Prostate gland (tissue), 2 donors: ENCODE results near the gene FAM110A. TPM values are rescaled to one million over a fixed set of nuclear protein-coding genes. Genes with fewer than 3 reads are reported as not detected.

Experiments used
- DNase-seq: peaks from one replicate; pipeline ENCODE4 v3.0.0-alpha.2; 2019; ENCODE audit warnings: low spot score
- H3K27ac ChIP-seq, 2 donors: fragments of 200-600 bp; sonication (generic); 2 replicates each; pipeline ENCODE4 v1.5.1; 2017 to 2019
- H3K27me3 ChIP-seq: fragments of 200-600 bp; sonication (generic); replicated peaks from 2 replicates; pipeline ENCODE4 v1.5.1; 2019; ENCODE audit not compliant: insufficient read depth
- H3K36me3 ChIP-seq, 2 donors: fragments of 200-600 bp; sonication (generic); 1 replicate in 1 of 2; 2 replicates in 1 of 2; pipeline versions ENCODE4 v1.5.1 to v1.8.1; 2017 to 2019
- H3K4me1 ChIP-seq: fragments of 200-600 bp; sonication (generic); replicated peaks from 2 replicates; pipeline ENCODE4 v1.5.1; 2019
- H3K4me3 ChIP-seq, 2 donors: fragments of 200-600 bp; sonication (generic); 2 replicates each; pipeline ENCODE4 v1.5.1; 2017 to 2019
- H3K9me3 ChIP-seq: fragments of 200-600 bp; sonication (generic); 2 replicates; pipeline ENCODE4 v1.5.1; 2017
- CTCF ChIP-seq, 4 experiments: fragments of 200-600 bp in 2 of 4; fragments of 450-650 bp in 2 of 4; sonication (generic) in 2 of 4; IDR thresholded peaks; 1 replicate in 3 of 4; 2 replicates in 1 of 4; pipeline ENCODE4 v1.5.1; 2016 to 2019; ENCODE audit warnings: antibody characterized with exemption in 4 of 4, mild to moderate bottlenecking in 2 of 4, moderate library complexity in 2 of 4
- POLR2A ChIP-seq: fragments of 450-650 bp; IDR thresholded peaks from one replicate; pipeline ENCODE4 v1.6.1; 2016; ENCODE audit warnings: antibody characterized with exemption, mild to moderate bottlenecking
- POLR2AphosphoS5 ChIP-seq: sonication (generic); formaldehyde crosslinking; IDR thresholded peaks from one replicate; pipeline ENCODE4 v1.6.1; 2017; ENCODE audit warnings: antibody characterized with exemption
- WGBS: methylation state at CpG from one replicate; pipeline ENCODE4 v1.1.5; 2018; 5-methylcytosine and 5-hydroxymethylcytosine counted together
- intact Hi-C: fragments of 100-400 bp; cut with DNase I; formaldehyde crosslinking; loops from one replicate; pipeline ENCODE4 v1.14.2; 2022
- total RNA-seq, 2 donors: library from RNA; depleted of rRNA; stranded (reverse); fragments of >200 nt; gene quantifications; one replicate each; pipeline ENCODE4 v1.1.0, GENCODE V29; 2016

FAM110A gene
- total RNA-seq, 2 donors from 2014 or later, result 15.5 to 33.0 TPM

- WGBS, result 65% methylated on average over 6 of the region's 6 CpGs
- no peak overlapping the region for H3K4me3 ChIP-seq
- intact Hi-C loops, result no loop called here
- DNase-seq, result no peak
- no peak overlapping the region for H3K27ac ChIP-seq
- no peaks in the 10 kb centered on the region for H3K9me3 ChIP-seq
- H3K4me1 ChIP-seq, result no peaks in the 10 kb centered on the region
- H3K36me3 ChIP-seq, result no peaks in the 10 kb centered on the region
- TF ChIP-seq POLR2AphosphoS5 (no peak), POLR2A (no peak), CTCF (IDR thresholded peaks at IDR 0.05) (no peak)
- H3K27me3 ChIP-seq, result no peaks in the 10 kb centered on the region
These were observed 21.1 kb downstream of the FAM110A start for GRCh38 chr20:854601-855000.

DNA sequence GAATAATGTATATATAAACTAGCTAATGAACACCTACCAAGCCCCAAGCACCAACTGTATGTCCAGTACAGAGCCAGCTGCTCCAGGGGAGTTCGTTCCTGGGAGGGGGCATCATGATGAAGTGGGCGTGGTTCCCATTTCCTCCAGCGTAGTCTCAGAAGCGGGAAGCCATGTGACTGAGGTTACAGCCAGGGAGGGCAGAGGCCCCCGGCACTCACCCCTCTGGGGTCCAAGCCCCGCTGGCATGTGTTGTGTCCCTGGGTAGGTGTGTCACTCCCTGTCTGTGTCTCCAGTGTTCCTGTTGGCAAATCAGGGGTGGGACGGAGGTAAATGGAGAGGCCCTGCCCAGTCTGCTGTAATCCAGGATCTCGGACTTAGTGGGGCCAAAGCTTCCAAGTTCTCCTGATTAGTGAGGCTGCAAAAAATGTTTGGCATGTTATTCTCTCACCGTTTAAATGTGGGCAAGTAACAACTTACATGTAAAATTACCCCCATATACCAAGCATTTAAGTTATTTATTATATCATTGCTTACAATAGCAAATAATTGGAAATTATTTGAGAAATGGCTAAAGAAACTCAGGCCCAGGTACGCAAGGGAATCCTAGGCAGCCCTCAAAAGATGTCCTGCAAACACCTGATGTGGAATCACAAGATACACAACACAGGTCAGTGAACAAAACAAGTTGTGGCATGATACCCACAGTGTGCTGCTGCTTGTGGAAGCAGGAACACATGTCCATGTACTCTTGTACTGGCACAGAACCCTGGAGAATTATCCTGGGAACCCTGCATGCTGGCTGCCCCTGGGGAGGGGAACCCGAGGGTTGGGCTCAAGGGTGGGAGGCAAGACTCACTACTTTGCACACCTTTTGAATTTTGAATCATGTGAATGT, 22.2 kb downstream of the FAM110A start:
- H3K27ac ChIP-seq, result no peak overlapping the region
- WGBS, result 58% methylated on average over 11 of the region's 11 CpGs
- H3K36me3 ChIP-seq, result no peaks in the 10 kb centered on the region
- no peaks in the 10 kb centered on the region for H3K27me3 ChIP-seq
- no peak overlapping the region for H3K4me3 ChIP-seq
- no peaks in the 10 kb centered on the region for H3K4me1 ChIP-seq
- intact Hi-C loops, result no loop called here
- H3K9me3 ChIP-seq, result no peaks in the 10 kb centered on the region
- no peak for TF ChIP-seq CTCF (IDR thresholded peaks at IDR 0.05)
- DNase-seq, result no peak

- TF ChIP-seq POLR2AphosphoS5 (peak; percentile 37), POLR2A (no peak)
- Histone ChIP-seq H3K27me3 (no peaks in the 10 kb centered on the region), H3K27ac (no peak overlapping the region), H3K9me3 (no peaks in the 10 kb centered on the region), H3K4me1 (no peaks in the 10 kb centered on the region), H3K36me3 (no peaks in the 10 kb centered on the region), H3K4me3 (no peak overlapping the region)
- WGBS, result 44% methylated on average over 12 of the region's 12 CpGs
- intact Hi-C loops, result no loop called here
- DNase-seq, result peak; percentile 74
These were observed 22.9 kb downstream of the FAM110A start for GRCh38 chr20:856361-856775.

- no peak for DNase-seq
- no peaks in the 10 kb centered on the region for H3K4me1 ChIP-seq
- intact Hi-C loops, result no loop called here
- no peak overlapping the region for H3K27ac ChIP-seq
- no peak overlapping the region for H3K4me3 ChIP-seq
- WGBS, result 52% methylated on average over 6 of the region's 6 CpGs
- H3K27me3 ChIP-seq, result no peaks in the 10 kb centered on the region
- H3K36me3 ChIP-seq, result no peaks in the 10 kb centered on the region
- H3K9me3 ChIP-seq, result no peaks in the 10 kb centered on the region
- TF ChIP-seq POLR2A, result no peak
- TF ChIP-seq POLR2AphosphoS5, result no peak
- TF ChIP-seq CTCF (IDR thresholded peaks at IDR 0.05), result no peak
These were observed 24.5 kb downstream of the FAM110A start for GRCh38 chr20:858011-858410.

GRCh38 chr20:859751-860231, 26.3 kb downstream of the FAM110A start:
- H3K9me3 ChIP-seq, result no peaks in the 10 kb centered on the region
- intact Hi-C loops, result no loop called here
- H3K27ac ChIP-seq, result no peak overlapping the region
- 50% methylated on average over 3 of the region's 3 CpGs for WGBS
- no peaks in the 10 kb centered on the region for H3K27me3 ChIP-seq
- no peak overlapping the region for H3K4me3 ChIP-seq
- DNase-seq, result no peak
- H3K36me3 ChIP-seq, result no peaks in the 10 kb centered on the region
- no peaks in the 10 kb centered on the region for H3K4me1 ChIP-seq
- TF ChIP-seq POLR2AphosphoS5 (no peak), CTCF (IDR thresholded peaks at IDR 0.05) (no peak), POLR2A (no peak)
